ENCODE data around the gene MINDY2.

MINDY2 gene

GRCh38 chr15:58770857-58771620 is at the start of gene MINDY2:
Gene MINDY2 (plus strand): TSS chr15:58771302. CDS start chr15:58771396, 94 bp downstream.
- peak; percentile 100 for DNase-seq

GRCh38 chr15:58724466-58724865 is 46.6 kb upstream of the MINDY2 start:
- no peak for DNase-seq

GRCh38 chr15:58726867-58727266 is 44.2 kb upstream of the MINDY2 start:
- no peak for DNase-seq

GRCh38 chr15:58731756-58732535 is 39.2 kb upstream of the MINDY2 start:
- DNase-seq: no peak

- no peak for DNase-seq
Measured at GRCh38 chr15:58732625-58733363, 38.3 kb upstream of the MINDY2 start.

GRCh38 chr15:58734859-58735258 is 36.2 kb upstream of the MINDY2 start:
- no peak for DNase-seq

- DNase-seq: peak; percentile 29 to 64
Measured at GRCh38 chr15:58736018-58736643, 35.0 kb upstream of the MINDY2 start.

GRCh38 chr15:58737298-58737697 is 33.8 kb upstream of the MINDY2 start:
- no peak for DNase-seq

GRCh38 chr15:58738046-58738707 is 32.9 kb upstream of the MINDY2 start:
- no peak for DNase-seq

- no peak for DNase-seq
Measured at GRCh38 chr15:58740436-58740835, 30.7 kb upstream of the MINDY2 start.

- DNase-seq: no peak
Measured at GRCh38 chr15:58741032-58741431, 30.1 kb upstream of the MINDY2 start.

GRCh38 chr15:58742022-58742813 is 28.9 kb upstream of the MINDY2 start:
- no peak for DNase-seq

- no peak for DNase-seq
Measured at GRCh38 chr15:58742819-58743502, 28.1 kb upstream of the MINDY2 start.

- DNase-seq: no peak
Measured at GRCh38 chr15:58746174-58746573, 24.9 kb upstream of the MINDY2 start.

- peak in 1 of 2 experiments; percentile 35 for DNase-seq
Measured at GRCh38 chr15:58748040-58748851, 22.9 kb upstream of the MINDY2 start.

GRCh38 chr15:58748852-58749531 is 22.1 kb upstream of the MINDY2 start:
- DNase-seq: peak; percentile 50 to 57

- peak; percentile 99 to 100 for DNase-seq
Measured at GRCh38 chr15:58749532-58750337, 21.4 kb upstream of the MINDY2 start, which contains the start of gene ADAM10. Gene ADAM10 (minus strand): TSS chr15:58749707. CDS start chr15:58749534, 173 bp downstream.

- no peak for DNase-seq
Measured at GRCh38 chr15:58752716-58753115, 18.4 kb upstream of the MINDY2 start.

Measured in NCI-H524 (cell line).